Stimulated activated CD4-positive, alpha-beta T cell treated with anti-CD3 and anti-CD28 coated beads, Interleukin-12 subunit alpha, Interleukin-12 subunit beta, amount 100 ng/mL, for 24 hours (primary cell): Measurements from ENCODE around the gene MIOX.

ENCODE experiments used
- DNase-seq, 2 experiments: peaks; one replicate each; pipeline ENCODE4 v3.0.0-alpha.2; 2020; ENCODE audit warnings: low read depth in 2 of 2

Gene MIOX

GRCh38 chr22:50489363-50490243, 2.9 kb downstream of the MIOX start:
- no peak for DNase-seq

DNA sequence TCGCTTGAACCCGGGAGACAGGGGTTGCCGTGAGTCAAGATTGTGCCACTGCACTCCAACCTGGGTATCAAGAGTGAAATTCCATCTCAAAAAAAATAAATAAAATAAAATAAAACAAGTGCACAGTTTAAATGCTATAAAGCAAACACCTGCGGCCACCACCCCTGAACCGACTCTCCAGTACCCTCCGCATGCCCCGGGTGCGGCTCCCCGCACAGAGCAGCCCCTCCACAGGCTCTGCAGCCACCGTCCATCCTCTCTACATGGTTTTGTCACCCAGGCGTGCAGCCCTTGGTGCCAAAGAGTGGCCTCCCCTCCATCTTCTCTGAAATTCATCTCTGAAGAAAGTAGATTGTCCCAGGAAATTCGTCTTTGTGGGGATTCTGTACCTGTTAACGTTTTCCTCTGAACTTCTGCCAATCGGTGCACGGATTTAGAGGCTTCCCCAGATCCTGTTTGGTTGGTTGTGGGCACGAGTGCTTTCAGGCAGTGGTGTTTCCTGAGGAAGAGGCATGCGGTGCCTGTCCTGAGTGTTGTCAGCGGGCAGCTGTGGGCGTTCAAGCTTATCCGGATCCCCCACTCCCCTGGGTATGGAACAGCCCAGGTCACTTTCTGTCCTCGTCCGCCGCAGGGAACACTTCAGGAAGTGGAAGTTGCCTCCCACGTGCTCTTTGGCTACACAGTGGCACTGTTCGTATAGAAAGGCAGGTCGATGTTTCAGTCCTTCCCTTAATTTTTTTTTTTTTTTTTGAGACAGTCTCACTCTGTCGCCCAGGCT, 4.1 kb downstream of the MIOX start:
- DNase-seq = no peak

GRCh38 chr22:50497093-50497492, 10.4 kb downstream of the MIOX start:
- no peak for DNase-seq

DNA sequence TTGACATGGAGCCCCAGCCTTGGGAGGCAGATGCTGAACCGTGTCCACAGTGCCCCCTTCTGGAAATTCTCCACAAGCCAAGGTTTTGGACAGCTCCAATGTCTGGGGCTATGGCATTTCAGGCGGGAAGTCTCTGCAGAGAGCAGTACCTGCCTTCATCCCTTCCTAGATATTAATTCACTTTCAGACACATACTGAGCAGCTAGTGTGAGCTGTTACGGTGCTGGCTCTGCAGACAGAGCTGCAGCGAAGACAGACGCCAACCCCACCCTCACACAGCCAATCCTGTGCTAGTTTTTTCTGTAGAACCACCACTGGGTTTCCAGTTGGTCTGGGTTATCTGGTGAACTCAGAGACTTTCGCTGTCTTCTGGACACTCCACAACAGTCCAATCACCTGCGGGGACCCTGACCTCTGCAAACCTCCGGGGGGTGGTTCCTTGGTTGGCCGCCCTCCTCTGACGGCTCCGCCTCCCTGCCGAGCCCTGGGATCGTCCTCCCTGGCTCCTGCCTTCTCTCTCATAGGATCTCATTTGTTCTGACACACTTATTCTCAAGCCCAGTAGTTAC, 11.7 kb downstream of the MIOX start:
- peak; percentile 30 to 64 for DNase-seq

DNA sequence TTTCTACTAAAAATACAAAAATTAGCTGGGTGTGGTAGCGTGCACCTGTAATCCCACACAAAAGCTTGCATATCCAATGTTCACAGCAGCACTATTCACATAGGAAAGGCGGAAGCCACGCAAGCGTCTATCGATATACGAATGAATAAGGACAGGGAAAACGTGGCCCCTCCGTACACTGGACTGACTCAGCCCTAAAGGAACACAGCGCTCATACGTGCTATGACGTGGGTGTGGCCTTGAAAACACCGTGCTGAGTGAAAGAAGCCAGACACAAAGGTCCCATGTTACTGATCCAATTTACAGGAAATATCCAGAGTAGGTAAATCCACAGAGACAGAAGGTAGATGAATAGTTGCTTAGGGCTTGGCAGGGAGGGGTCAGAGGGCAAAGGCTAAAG, 13.8 kb downstream of the MIOX start:
- DNase-seq = no peak

DNA sequence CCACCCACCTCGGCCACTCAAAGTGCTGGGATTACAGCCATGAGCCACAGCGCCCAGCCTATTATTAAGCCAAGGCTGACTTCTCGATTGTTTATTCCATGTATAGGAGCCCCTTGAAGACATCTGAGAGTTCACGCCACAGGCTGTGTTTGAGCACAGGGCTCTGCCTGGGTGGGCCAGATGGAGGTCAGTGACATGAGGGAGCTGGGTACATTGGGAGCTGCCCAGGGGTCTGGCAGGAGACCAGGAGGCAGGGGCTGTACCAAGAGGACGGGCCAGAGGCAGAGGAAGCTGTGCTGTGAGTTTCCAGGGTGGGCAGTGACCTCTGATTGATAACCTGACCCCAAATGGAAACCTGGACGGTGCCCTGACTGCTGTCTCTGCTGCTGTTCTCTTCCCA, 15.4 kb downstream of the MIOX start:
- no peak for DNase-seq

- DNase-seq = no peak
Observed at GRCh38 chr22:50502628-50503474, 16.2 kb downstream of the MIOX start.

- no peak for DNase-seq
Observed at GRCh38 chr22:50503475-50504145, 17.0 kb downstream of the MIOX start.

DNA sequence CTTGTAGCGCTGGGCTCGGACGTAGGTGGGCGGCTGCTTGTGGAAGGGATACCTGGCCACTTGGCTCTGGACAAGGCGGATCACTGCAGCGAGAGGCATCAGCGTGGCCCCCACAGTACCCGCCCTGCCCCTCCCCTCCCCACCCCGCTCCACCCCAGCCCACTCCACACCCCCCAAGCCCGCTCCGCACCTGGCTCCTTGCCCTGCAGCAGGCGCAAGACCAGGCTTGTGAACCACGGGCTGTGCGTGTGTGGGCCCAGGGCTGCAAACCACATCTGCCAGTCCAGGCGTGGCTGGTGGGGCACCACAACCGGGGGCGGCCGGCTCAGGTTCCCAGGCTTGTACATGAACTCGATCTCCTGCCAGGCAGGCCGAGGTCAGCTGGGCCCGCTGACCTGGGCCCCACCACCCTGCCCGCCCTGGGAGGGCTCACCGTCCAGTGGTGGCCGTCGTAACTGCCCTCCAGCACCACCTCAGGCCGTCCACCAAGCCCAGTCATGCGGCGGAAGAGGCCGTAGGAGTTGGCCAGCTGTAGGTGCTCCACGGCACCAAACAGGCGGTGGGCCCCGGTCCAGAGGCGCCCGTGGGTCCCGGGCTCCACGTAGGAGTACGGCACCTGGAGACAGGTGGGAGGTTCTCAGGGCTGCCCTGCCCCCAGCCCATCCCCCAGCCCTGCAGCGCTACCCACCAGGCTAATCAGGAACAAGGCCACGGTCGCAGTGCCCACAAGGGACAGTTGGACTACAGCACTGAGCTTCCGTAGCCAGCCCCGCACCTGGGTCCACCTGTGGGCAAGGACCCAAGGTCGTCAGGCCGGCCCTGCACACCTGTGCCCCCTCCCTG, 17.9 kb downstream of the MIOX start:
- DNase-seq = no peak

- no peak for DNase-seq
Observed at GRCh38 chr22:50505276-50505775, 18.7 kb downstream of the MIOX start.

DNA sequence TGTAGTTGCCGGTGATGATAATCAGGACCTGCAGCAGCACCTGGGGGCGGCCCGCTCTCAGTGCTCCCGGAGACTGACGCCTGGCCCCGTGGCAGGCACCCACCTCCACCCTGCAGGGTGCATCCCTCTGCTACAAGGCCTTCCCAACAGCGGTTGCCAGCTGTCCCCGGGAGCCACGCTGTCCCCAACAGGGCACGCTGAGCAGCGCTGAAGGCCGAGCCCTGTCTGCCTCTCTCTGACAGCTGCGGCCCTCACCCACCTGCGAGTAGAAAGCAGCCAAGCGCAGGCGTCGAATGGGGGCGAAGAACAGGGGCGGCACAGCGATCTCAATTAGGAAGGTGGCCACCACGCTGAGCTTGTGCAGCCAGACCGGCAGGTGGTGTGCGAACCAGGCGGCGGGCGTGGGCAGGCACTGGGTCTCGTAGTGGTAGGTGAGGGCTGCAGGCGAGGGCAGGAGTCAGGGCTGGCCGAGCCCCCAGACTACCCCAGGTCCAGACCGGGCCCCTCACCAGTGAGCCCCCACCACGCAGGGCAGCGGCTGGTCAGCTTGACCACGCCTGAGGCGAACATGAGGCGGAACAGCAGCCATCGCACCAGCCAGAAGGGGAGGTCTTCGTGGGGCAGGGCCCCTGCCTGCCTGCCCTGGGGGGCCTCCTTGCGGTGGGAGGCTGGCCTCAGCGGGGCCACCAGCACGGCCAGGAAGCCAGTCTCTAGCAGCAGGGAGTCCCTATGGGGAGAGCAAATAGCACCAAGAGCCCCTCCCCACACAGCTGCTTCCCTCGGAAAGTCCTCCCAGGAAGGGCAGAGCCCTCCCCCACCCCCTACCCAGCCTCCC, 19.3 kb downstream of the MIOX start:
- DNase-seq = no peak

GRCh38 chr22:50506611-50507420, 20.2 kb downstream of the MIOX start:
- no peak for DNase-seq

DNA sequence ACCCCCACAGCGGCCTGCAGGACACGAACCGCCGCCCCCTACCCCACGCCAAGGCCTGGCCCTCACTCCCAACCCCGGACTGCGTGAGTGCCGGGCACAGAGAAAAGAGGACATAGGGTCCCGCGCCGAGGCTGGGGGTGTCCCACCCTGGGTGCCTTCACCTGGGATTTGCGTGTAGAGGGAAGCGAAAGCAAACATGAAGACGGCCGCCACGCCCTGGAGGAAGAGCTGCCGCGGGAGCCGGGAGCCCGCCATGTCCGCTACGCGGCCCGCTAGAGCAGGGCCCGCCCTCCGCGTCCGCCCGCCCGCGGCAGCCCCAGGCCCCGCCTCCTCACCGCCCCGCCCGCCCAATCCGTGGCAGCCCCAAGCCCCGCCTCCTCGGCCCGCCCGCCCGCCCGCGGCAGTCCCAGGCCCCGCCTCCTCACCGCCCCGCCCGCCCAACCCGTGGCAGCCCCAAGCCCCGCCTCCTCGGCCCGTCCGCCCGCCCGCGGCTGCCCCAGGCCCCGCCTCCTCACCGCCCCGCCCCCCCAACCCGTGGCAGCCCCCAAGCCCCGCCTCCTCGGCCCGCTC, 20.8 kb downstream of the MIOX start, which contains the start of gene LMF2:
Gene LMF2 (minus strand): TSS at position 282 of the 570 bp plus-strand sequence. CDS start 27 bp downstream, at position 255.
- DNase-seq = peak; percentile 90 to 91

DNA sequence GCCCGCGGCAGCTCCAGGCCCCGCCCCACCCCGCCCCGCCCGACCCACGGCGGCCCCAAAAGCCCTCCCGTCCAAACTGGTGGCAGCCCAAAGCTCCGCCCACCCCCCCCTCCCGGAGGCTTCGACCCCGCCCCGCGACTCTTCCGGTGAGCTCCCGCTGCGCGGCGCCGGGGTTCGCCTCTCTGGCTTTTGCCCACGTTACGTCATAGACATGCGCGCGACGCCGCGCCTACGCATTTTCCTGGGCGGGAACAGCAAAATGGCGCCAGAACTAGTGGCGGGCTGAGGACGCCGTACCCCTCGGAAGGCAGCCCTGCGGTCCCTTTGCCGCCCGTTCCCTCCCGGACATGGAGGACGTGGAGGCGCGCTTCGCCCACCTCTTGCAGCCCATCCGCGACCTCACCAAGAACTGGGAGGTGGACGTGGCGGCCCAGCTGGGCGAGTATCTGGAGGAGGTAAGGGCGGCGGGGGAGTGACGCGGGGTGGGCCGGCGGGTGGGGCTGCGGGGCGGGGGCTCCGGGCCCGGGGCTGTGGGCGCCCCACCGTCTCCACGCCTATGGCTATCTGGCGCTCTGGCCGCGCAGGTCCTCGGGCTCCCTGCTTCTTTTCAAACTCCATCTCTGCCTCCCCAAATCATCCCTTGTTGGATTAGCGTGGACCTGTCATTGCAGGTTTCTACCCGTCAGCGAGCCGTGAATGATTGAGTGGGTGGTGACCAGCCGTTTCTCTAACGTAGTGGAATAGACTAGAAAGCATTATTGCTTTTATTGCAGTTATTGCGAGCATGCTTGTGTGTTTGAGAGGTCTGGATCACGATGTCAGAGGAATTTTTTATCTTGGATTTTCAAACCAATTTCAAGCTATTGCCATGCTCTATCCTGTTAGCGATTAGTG, 21.6 kb downstream of the MIOX start, which contains the start of gene NCAPH2:
Gene NCAPH2 (plus strand): TSS at position 234 of the 894 bp plus-strand sequence. CDS start 114 bp downstream, at position 348.
- DNase-seq = peak; percentile 98

GRCh38 chr22:50508897-50509296, 22.2 kb downstream of the MIOX start:
- DNase-seq = no peak

- DNase-seq = no peak
Observed at GRCh38 chr22:50513175-50513574, 26.5 kb downstream of the MIOX start.

- no peak for DNase-seq
Observed at GRCh38 chr22:50516068-50516467, 29.4 kb downstream of the MIOX start.
